HL-60 (cell line): Measurements from ENCODE around the gene ARFGAP3.

Experiments used
- TF ChIP-seq, protein P1 (sequence below): IDR thresholded peaks from one replicate; pipeline ENCODE4 v1.5.1; 2011; ENCODE audit warnings: low read length, control low read depth, inconsistent platforms; ENCODE audit not compliant: insufficient read depth
- TF ChIP-seq, protein P2 (sequence below): IDR thresholded peaks from 2 replicates; pipeline ENCODE4 v1.6.1; 2012; ENCODE audit warnings: low read depth; ENCODE audit not compliant: insufficient replicate concordance

DNA sequence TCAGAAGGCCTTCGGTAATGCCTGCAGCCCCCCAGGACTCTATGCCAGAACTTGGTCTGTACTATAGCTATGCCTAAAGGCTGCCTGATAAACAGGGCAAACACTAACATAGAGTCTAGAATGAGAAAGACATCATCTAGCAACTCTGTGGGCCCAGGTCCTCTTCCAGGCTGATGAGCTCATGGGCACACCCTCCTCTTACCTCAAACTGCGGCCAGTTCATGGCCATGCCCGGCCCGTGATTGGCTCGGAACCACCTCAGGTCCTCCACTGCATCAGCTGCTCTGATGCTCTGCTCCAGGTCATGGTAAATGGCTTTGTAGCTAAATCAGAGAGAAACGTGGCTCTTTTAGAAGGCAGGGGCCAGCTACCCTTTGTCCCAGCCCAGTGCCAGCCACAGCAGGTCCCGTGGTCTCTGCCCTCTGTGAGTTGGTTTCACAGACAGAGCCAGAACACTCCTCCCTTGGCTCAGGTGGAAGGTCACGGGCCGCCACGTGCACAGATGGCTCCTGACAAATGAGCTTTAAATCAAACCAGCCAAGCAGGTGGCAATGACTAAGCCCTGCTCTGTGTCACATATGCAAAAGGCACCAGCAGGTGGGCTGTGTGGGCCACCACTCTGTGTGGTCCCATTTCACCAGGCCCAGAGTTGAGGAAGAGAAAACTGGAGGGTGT is 25.0 kb upstream of the ARFGAP3 start:
- TF ChIP-seq, protein P1, sequence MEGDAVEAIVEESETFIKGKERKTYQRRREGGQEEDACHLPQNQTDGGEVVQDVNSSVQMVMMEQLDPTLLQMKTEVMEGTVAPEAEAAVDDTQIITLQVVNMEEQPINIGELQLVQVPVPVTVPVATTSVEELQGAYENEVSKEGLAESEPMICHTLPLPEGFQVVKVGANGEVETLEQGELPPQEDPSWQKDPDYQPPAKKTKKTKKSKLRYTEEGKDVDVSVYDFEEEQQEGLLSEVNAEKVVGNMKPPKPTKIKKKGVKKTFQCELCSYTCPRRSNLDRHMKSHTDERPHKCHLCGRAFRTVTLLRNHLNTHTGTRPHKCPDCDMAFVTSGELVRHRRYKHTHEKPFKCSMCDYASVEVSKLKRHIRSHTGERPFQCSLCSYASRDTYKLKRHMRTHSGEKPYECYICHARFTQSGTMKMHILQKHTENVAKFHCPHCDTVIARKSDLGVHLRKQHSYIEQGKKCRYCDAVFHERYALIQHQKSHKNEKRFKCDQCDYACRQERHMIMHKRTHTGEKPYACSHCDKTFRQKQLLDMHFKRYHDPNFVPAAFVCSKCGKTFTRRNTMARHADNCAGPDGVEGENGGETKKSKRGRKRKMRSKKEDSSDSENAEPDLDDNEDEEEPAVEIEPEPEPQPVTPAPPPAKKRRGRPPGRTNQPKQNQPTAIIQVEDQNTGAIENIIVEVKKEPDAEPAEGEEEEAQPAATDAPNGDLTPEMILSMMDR = no peak
- TF ChIP-seq, protein P2, sequence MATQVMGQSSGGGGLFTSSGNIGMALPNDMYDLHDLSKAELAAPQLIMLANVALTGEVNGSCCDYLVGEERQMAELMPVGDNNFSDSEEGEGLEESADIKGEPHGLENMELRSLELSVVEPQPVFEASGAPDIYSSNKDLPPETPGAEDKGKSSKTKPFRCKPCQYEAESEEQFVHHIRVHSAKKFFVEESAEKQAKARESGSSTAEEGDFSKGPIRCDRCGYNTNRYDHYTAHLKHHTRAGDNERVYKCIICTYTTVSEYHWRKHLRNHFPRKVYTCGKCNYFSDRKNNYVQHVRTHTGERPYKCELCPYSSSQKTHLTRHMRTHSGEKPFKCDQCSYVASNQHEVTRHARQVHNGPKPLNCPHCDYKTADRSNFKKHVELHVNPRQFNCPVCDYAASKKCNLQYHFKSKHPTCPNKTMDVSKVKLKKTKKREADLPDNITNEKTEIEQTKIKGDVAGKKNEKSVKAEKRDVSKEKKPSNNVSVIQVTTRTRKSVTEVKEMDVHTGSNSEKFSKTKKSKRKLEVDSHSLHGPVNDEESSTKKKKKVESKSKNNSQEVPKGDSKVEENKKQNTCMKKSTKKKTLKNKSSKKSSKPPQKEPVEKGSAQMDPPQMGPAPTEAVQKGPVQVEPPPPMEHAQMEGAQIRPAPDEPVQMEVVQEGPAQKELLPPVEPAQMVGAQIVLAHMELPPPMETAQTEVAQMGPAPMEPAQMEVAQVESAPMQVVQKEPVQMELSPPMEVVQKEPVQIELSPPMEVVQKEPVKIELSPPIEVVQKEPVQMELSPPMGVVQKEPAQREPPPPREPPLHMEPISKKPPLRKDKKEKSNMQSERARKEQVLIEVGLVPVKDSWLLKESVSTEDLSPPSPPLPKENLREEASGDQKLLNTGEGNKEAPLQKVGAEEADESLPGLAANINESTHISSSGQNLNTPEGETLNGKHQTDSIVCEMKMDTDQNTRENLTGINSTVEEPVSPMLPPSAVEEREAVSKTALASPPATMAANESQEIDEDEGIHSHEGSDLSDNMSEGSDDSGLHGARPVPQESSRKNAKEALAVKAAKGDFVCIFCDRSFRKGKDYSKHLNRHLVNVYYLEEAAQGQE = no peak
